HG02870 (cell line): Measurements from ENCODE around the gene RPS6KA5.
"Not testable (repeated sequence)": the region's sequence is repeated elsewhere in the genome, so short reads cannot be mapped to it uniquely, and the experiment has no call there.

Experiments
- ATAC-seq: cut with Tn5 transposase; IDR thresholded peaks from one replicate; pipeline ENCODE4 v1.9.1; 2021; ENCODE audit warnings: mild to moderate bottlenecking, moderate library complexity; ENCODE audit not compliant: unreplicated experiment

The RPS6KA5 gene

GRCh38 chr14:90839889-90840266 lies 220.6 kb downstream of the RPS6KA5 start:
- no peak for ATAC-seq

GRCh38 chr14:90839024-90839888 lies 221.2 kb downstream of the RPS6KA5 start:
- no peak for ATAC-seq

GRCh38 chr14:90838531-90838930 lies 221.9 kb downstream of the RPS6KA5 start:
- not testable (repeated sequence) for ATAC-seq

- no peak for ATAC-seq
Observed at GRCh38 chr14:90837355-90837754, 223.1 kb downstream of the RPS6KA5 start.

- ATAC-seq: no peak
Observed at GRCh38 chr14:90836692-90837063, 223.8 kb downstream of the RPS6KA5 start.

- ATAC-seq: no peak
Observed at GRCh38 chr14:90831821-90832220, 228.6 kb downstream of the RPS6KA5 start.

GRCh38 chr14:90830931-90831701 lies 229.3 kb downstream of the RPS6KA5 start:
- no peak for ATAC-seq

- ATAC-seq: no peak
Observed at GRCh38 chr14:90829677-90830076, 230.8 kb downstream of the RPS6KA5 start.

- ATAC-seq: no peak
Observed at GRCh38 chr14:90828642-90829487, 231.6 kb downstream of the RPS6KA5 start.

GRCh38 chr14:90827919-90828610 lies 232.4 kb downstream of the RPS6KA5 start:
- peak; percentile 99 for ATAC-seq

GRCh38 chr14:90823542-90823941 lies 236.9 kb downstream of the RPS6KA5 start:
- ATAC-seq: not testable (repeated sequence)

GRCh38 chr14:90820958-90821357 lies 239.5 kb downstream of the RPS6KA5 start:
- ATAC-seq: no peak

- no peak for ATAC-seq
Observed at GRCh38 chr14:90819734-90820393, 240.6 kb downstream of the RPS6KA5 start.

GRCh38 chr14:90818715-90819114 lies 241.7 kb downstream of the RPS6KA5 start:
- ATAC-seq: no peak

- no peak for ATAC-seq
Observed at GRCh38 chr14:90816681-90817436, 243.6 kb downstream of the RPS6KA5 start.

GRCh38 chr14:90815822-90816662 lies 244.4 kb downstream of the RPS6KA5 start, which contains the start of gene TTC7B:
TSS of gene TTC7B (minus strand) at chr14:90816430. CDS start at chr14:90816295, 135 bp downstream.
- no peak for ATAC-seq

- ATAC-seq: no peak
Observed at GRCh38 chr14:90815572-90815821, 244.9 kb downstream of the RPS6KA5 start.

GRCh38 chr14:90814806-90815571 lies 245.5 kb downstream of the RPS6KA5 start:
- no peak for ATAC-seq
